Endothelial cell (in vitro differentiated cells): ENCODE data around the gene AIFM1. TPM values are rescaled to one million over a fixed set of nuclear protein-coding genes. Genes with fewer than 3 reads are reported as not detected.

Experiments used
- DNase-seq: peaks from one replicate; pipeline ENCODE4 v3.0.0; 2021; ENCODE audit warnings: low spot score
- H3K27ac Mint-ChIP-seq: one replicate; pipeline ENCODE4 v1.8.0; 2021; ENCODE audit warnings: mixed read lengths, inconsistent platforms; ENCODE audit not compliant: unreplicated experiment
- H3K27me3 Mint-ChIP-seq: one replicate; pipeline ENCODE4 v1.8.0; 2021; ENCODE audit warnings: mild to moderate bottlenecking, moderate library complexity, mixed read lengths, inconsistent platforms; ENCODE audit not compliant: unreplicated experiment
- H3K36me3 Mint-ChIP-seq: one replicate; pipeline ENCODE4 v1.8.0; 2021; ENCODE audit warnings: mild to moderate bottlenecking, low read depth, mixed read lengths, inconsistent platforms; ENCODE audit not compliant: unreplicated experiment
- H3K4me1 Mint-ChIP-seq: one replicate; pipeline ENCODE4 v1.8.0; 2021; ENCODE audit warnings: mild to moderate bottlenecking, mixed read lengths, inconsistent platforms; ENCODE audit not compliant: unreplicated experiment
- H3K4me3 Mint-ChIP-seq: one replicate; pipeline ENCODE4 v1.8.0; 2021; ENCODE audit warnings: mild to moderate bottlenecking, mixed read lengths, inconsistent platforms; ENCODE audit not compliant: unreplicated experiment
- H3K9me3 Mint-ChIP-seq: one replicate; pipeline ENCODE4 v1.8.0; 2021; ENCODE audit warnings: mixed read lengths, inconsistent platforms; ENCODE audit not compliant: unreplicated experiment
- total RNA-seq: library from RNA; stranded (reverse); fragmentation: NEBNext Ultra II Directional; extraction: Animal tissue kit (Norgen Biotek cat#: 25700); gene quantifications from one replicate; pipeline ENCODE4 v1.2.1, GENCODE V29; 2021; ENCODE audit not compliant: unreplicated experiment
- TF ChIP-seq, protein P1 (sequence below): fragments of 200-600 bp; sonication (generic); IDR thresholded peaks from one replicate; pipeline ENCODE4 v1.5.0; 2021; ENCODE audit warnings: antibody characterized with exemption; ENCODE audit not compliant: unreplicated experiment

AIFM1 gene
- total RNA-seq, 1 donor from 2014 or later, result 39.9 TPM

DNA sequence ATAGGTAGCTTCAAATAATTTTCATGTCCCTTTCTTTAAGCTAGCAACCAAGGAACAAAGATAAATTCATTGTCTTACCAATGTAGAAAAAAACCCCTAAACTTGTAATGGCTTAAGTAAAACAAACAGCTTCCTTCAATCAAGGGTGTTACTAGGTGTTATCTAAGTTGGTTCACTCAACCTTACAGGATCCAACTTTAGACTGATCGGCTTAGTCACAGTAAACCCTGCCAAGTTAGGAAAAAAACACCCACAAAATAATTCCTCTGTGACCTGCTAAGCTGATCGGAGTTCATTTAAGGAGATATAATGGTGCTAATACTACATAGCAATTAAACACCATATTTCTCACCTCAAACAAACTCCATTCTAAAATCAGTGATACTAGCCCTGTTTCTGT lies 10.1 kb downstream of the AIFM1 start:
- Mint-ChIP-seq H3K4me3 (no peak overlapping the region), H3K27ac (no peak overlapping the region), H3K36me3 (no peaks in the 10 kb centered on the region), H3K9me3 (no peaks in the 10 kb centered on the region), H3K4me1 (no peaks in the 10 kb centered on the region), H3K27me3 (no peaks in the 10 kb centered on the region)
- TF ChIP-seq, protein P1, sequence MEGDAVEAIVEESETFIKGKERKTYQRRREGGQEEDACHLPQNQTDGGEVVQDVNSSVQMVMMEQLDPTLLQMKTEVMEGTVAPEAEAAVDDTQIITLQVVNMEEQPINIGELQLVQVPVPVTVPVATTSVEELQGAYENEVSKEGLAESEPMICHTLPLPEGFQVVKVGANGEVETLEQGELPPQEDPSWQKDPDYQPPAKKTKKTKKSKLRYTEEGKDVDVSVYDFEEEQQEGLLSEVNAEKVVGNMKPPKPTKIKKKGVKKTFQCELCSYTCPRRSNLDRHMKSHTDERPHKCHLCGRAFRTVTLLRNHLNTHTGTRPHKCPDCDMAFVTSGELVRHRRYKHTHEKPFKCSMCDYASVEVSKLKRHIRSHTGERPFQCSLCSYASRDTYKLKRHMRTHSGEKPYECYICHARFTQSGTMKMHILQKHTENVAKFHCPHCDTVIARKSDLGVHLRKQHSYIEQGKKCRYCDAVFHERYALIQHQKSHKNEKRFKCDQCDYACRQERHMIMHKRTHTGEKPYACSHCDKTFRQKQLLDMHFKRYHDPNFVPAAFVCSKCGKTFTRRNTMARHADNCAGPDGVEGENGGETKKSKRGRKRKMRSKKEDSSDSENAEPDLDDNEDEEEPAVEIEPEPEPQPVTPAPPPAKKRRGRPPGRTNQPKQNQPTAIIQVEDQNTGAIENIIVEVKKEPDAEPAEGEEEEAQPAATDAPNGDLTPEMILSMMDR, result no peak
- DNase-seq, result no peak

DNA sequence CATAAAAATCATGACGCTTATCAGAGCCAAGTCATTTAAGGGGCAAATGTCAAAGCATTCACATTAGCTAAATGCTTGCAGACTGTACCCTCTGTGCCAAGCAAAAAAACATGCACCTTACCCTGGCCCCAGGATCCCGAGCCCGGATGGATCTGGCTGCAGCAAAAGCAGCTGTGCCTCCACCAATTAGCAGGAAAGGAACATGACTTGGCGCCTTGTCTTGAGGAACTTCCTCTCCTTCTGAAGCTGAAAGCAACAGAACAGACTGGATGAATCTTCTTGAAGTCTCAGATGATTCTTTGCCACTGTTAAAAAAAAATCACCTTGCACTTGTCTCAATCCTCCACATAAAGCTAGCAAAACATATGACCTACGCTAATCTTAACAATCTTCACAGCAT lies 18.0 kb downstream of the AIFM1 start:
- H3K9me3 Mint-ChIP-seq, result no peaks in the 10 kb centered on the region
- peaks cover 23% of the 10 kb centered on the region for H3K36me3 Mint-ChIP-seq
- H3K4me3 Mint-ChIP-seq, result no peak overlapping the region
- no peak for DNase-seq
- H3K27ac Mint-ChIP-seq, result no peak overlapping the region
- H3K4me1 Mint-ChIP-seq, result no peaks in the 10 kb centered on the region
- no peaks in the 10 kb centered on the region for H3K27me3 Mint-ChIP-seq
- TF ChIP-seq, protein P1, result no peak

DNA sequence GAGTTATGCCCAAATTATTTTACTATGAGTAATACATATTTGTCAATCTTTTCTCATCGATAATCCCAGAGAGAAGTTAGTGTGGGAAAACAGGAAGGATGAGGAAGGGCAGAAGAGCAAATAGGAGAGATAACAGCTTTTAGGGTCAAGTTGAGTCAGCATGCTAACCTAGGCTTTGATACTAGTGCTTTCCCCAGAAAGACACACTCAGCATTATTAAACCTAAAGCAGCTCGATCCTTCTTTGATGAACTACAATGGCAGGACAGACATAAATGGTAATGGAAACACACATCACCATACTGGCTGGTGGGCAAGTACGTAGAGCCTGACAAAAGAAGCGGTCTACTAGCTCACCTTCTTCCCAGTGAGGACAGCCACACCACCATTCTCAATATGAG lies 20.5 kb downstream of the AIFM1 start:
- TF ChIP-seq, protein P1, result no peak
- no peaks in the 10 kb centered on the region for H3K9me3 Mint-ChIP-seq
- H3K27me3 Mint-ChIP-seq, result no peaks in the 10 kb centered on the region

DNA sequence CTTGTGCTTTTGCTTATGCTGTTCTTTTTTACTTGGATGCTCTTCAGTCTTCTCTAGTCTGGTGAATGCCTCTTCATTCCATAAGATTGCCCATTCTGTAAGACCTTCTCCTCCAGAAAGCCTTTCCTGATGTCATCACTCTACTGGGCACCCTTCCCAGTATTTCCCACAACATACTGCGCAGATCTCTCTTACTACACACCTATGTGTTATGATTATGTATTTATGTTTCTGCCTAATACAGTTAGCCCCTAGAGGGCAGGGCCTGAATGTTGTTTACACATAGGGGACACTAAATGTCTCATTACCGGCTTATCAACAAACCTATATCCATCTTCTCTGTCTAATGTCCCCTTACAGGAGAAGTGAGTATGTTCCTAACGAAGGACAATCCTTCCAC lies 21.1 kb downstream of the AIFM1 start:
- H3K36me3 Mint-ChIP-seq, result peaks cover 30% of the 10 kb centered on the region
- no peak overlapping the region for H3K27ac Mint-ChIP-seq
- H3K4me1 Mint-ChIP-seq, result peaks cover 6% of the 10 kb centered on the region
- H3K9me3 Mint-ChIP-seq, result no peaks in the 10 kb centered on the region
- TF ChIP-seq, protein P1, result no peak
- no peaks in the 10 kb centered on the region for H3K27me3 Mint-ChIP-seq
- no peak for DNase-seq
- H3K4me3 Mint-ChIP-seq, result peak overlapping the region; percentile 3

More for the DNA sequence above, 20.5 kb downstream of the AIFM1 start:
- no peak for DNase-seq
- Mint-ChIP-seq H3K27ac (no peak overlapping the region), H3K4me1 (peaks cover under 1% of the 10 kb centered on the region), H3K36me3 (peaks cover 28% of the 10 kb centered on the region), H3K4me3 (no peak overlapping the region)

DNA sequence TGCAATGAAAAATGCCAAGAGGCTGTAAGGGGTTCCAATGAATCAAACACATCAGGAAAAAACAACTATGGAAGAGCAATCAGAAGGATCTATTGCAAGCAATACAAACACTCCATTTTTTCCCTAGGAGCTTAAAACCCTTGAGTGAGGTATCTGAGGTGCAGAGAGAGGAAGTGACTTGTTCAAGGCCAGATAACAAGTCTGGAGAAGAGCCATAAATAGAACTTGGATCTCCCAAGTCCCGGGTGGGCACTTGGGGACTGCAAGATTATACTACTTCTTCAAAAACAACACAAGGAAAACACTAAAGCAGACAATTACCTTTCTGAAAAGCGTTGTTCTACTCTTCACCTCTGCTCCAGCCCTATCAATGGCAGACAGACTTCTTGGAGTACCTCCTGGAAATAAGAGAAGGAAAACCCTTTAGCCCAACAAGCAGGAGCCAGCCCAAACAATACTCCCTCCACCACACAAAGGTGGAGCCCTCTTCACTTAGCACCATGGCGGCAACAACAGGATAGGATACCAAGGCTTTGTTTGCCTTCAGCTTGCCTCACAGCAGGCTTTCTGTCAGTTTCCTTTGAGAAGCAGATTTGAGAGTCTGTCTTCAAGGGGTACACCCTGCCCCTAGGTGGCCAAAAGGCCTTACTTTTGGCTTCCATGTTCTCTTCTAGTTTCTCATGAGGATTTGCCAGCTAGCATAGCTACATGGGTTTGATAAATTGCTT lies 26.0 kb downstream of the AIFM1 start:
- Mint-ChIP-seq H3K9me3 (no peaks in the 10 kb centered on the region), H3K4me3 (no peak overlapping the region), H3K36me3 (peaks cover 32% of the 10 kb centered on the region), H3K27ac (no peak overlapping the region), H3K4me1 (peaks cover 17% of the 10 kb centered on the region), H3K27me3 (no peaks in the 10 kb centered on the region)
- TF ChIP-seq, protein P1, result no peak
- DNase-seq, result no peak
